Osteoblast (primary cell): ENCODE data around the gene WDFY1. TPM values are rescaled to one million over a fixed set of nuclear protein-coding genes. Genes with fewer than 3 reads are reported as not detected.

ENCODE experiments used
- DNase-seq: peaks from one replicate; pipeline ENCODE4 v3.0.0; 2011; ENCODE audit warnings: low spot score, mixed read lengths; ENCODE audit not compliant: insufficient read length; ENCODE audit errors: missing footprints
- H2AFZ ChIP-seq: 2 replicates; pipeline ENCODE4 v1.6.0; 2011; ENCODE audit warnings: mild to moderate bottlenecking, low read length
- H3K27ac ChIP-seq: 2 replicates; pipeline ENCODE4 v1.5.1; 2011; ENCODE audit warnings: mild to moderate bottlenecking, low read depth, low read length, moderate library complexity
- H3K27me3 ChIP-seq: 2 replicates; pipeline ENCODE4 v1.6.0; 2012; ENCODE audit warnings: mild to moderate bottlenecking, control low read depth, inconsistent platforms, low read length, moderate library complexity; ENCODE audit not compliant: insufficient read depth
- H3K36me3 ChIP-seq: 2 replicates; pipeline ENCODE4 v1.5.1; 2011; ENCODE audit warnings: mild to moderate bottlenecking, low read length, control low read depth, moderate library complexity; ENCODE audit not compliant: insufficient read depth
- H3K4me1 ChIP-seq: 2 replicates; pipeline ENCODE4 v1.5.1; 2011; ENCODE audit warnings: mild to moderate bottlenecking, low read length, control low read depth, moderate library complexity; ENCODE audit not compliant: insufficient read depth
- H3K4me2 ChIP-seq: 2 replicates; pipeline ENCODE4 v1.6.0; 2011; ENCODE audit warnings: mild to moderate bottlenecking, low read length; ENCODE audit not compliant: insufficient read depth
- H3K4me3 ChIP-seq: fragments of 200-600 bp; sonication (generic); 3 replicates; pipeline ENCODE4 v1.5.1; 2012; ENCODE audit warnings: mild to moderate bottlenecking, low read length, inconsistent platforms; ENCODE audit not compliant: insufficient read depth
- H3K79me2 ChIP-seq: 2 replicates; pipeline ENCODE4 v1.6.0; 2012; ENCODE audit warnings: mild to moderate bottlenecking, low read length, control low read depth, inconsistent platforms; ENCODE audit not compliant: insufficient read depth
- H3K9me3 ChIP-seq: 2 replicates; pipeline ENCODE4 v1.5.1; 2011; ENCODE audit warnings: low read depth, low read length, control low read depth
- H4K20me1 ChIP-seq: 2 replicates; pipeline ENCODE4 v1.6.0; 2012; ENCODE audit warnings: mild to moderate bottlenecking, low read length, control low read depth; ENCODE audit not compliant: insufficient read depth
- CTCF ChIP-seq: IDR thresholded peaks from 2 replicates; pipeline ENCODE4 v1.5.1; 2011; ENCODE audit warnings: mild to moderate bottlenecking, low read depth, low read length, moderate library complexity; ENCODE audit errors: extremely low read depth
- total RNA-seq: library from RNA; depleted of rRNA; stranded (reverse); fragments of >200 nt; gene quantifications from 2 replicates; pipeline ENCODE4 v1.2.3, GENCODE V29; 2012

WDFY1 gene
- 74.6 and 83.4 TPM in 2 replicates for total RNA-seq

- Histone ChIP-seq H3K36me3 (no peaks in the 10 kb centered on the region), H3K27ac (peak within 1 kb of the TSS; percentile 78), H3K9me3 (no peaks in the 10 kb centered on the region), H3K27me3 (no peaks in the 10 kb centered on the region), H4K20me1 (peaks cover 14% of the 10 kb centered on the region), H3K4me2 (peak within 1 kb of the TSS; percentile 82), H2AFZ (peak within 1 kb of the TSS; percentile 81), H3K79me2 (peaks cover 43% of the 10 kb centered on the region), H3K4me3 (peak within 1 kb of the TSS; percentile 93), H3K4me1 (peaks cover 18% of the 10 kb centered on the region)
- no peak for TF ChIP-seq CTCF
- peak; percentile 99 for DNase-seq
Observed at GRCh38 chr2:223944703-223945531, at the start of gene WDFY1. Gene WDFY1 (minus strand): TSS chr2:223945335. CDS start chr2:223945284, 51 bp downstream.

GRCh38 chr2:223994562-223995162, 49.5 kb upstream of the WDFY1 start:
- DNase-seq: no peak
- TF ChIP-seq CTCF: no peak
- H3K4me1 ChIP-seq: no peaks in the 10 kb centered on the region
- H3K9me3 ChIP-seq: no peaks in the 10 kb centered on the region
- no peaks in the 10 kb centered on the region for H3K27me3 ChIP-seq
- peaks cover 75% of the 10 kb centered on the region for H3K36me3 ChIP-seq
- no peak overlapping the region for H2AFZ ChIP-seq
- no peak overlapping the region for H3K4me3 ChIP-seq
- H4K20me1 ChIP-seq: no peaks in the 10 kb centered on the region
- H3K4me2 ChIP-seq: no peak overlapping the region
- H3K79me2 ChIP-seq: peaks cover 19% of the 10 kb centered on the region
- H3K27ac ChIP-seq: peak overlapping the region; percentile 10

DNA sequence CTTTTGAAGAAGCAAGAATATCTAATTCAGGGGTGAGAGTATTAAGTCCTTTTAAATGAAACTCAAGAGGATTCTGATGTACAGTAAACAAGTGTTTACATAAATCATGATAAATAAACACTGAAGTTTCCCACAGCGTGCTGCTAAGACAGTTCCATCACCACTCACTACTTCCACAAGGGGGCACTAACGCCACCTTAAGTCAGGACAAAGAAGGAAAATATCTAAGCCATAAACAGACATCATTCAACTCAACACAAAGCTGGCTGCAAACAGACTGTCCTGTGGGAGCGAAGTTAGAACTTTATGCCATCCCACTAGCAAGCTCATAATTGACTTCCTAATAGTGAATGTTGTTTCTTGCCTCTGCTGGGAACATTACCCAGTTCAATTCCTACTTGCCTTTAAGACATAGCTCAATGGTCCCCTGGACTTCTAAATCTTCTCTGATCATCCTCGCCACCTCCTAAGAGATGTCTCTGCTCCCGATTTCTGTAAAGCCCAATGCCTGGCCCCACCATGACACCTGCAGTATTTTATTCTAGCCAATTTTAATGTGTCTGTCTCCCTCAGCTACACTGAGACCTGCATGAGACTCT, 48.6 kb upstream of the WDFY1 start:
- Histone ChIP-seq H3K36me3 (peaks cover 74% of the 10 kb centered on the region), H3K27me3 (no peaks in the 10 kb centered on the region), H3K4me2 (no peak overlapping the region), H4K20me1 (no peaks in the 10 kb centered on the region), H3K4me3 (no peak overlapping the region), H3K27ac (no peak overlapping the region), H3K4me1 (no peaks in the 10 kb centered on the region), H3K79me2 (peaks cover 15% of the 10 kb centered on the region), H2AFZ (no peak overlapping the region), H3K9me3 (no peaks in the 10 kb centered on the region)
- peak; percentile 84 for TF ChIP-seq CTCF
- peak; percentile 78 for DNase-seq

- Histone ChIP-seq H3K9me3 (no peaks in the 10 kb centered on the region), H3K4me3 (no peak overlapping the region), H3K36me3 (peaks cover 77% of the 10 kb centered on the region), H3K79me2 (peaks cover 9% of the 10 kb centered on the region), H3K27ac (no peak overlapping the region), H3K4me1 (no peaks in the 10 kb centered on the region), H2AFZ (no peak overlapping the region), H3K27me3 (no peaks in the 10 kb centered on the region), H4K20me1 (no peaks in the 10 kb centered on the region), H3K4me2 (no peak overlapping the region)
- TF ChIP-seq CTCF: no peak
- no peak for DNase-seq
Observed at GRCh38 chr2:223991611-223992010, 46.5 kb upstream of the WDFY1 start.
